NT2/D1 (cell line): ENCODE results near the gene POLR2M.

Source experiments
- DNase-seq: peaks from one replicate; pipeline ENCODE4 v3.0.0-alpha.2; 2011; ENCODE audit warnings: low read depth, low spot score
- H3K27me3 ChIP-seq: 2 replicates; pipeline ENCODE4 v1.6.0; 2011; ENCODE audit warnings: mild to moderate bottlenecking; ENCODE audit not compliant: insufficient read length, insufficient read depth
- H3K36me3 ChIP-seq: 2 replicates; pipeline ENCODE4 v1.6.1; 2011; ENCODE audit warnings: mild to moderate bottlenecking, low read length, mixed read lengths; ENCODE audit not compliant: insufficient read depth, insufficient read length
- H3K4me1 ChIP-seq: 2 replicates; pipeline ENCODE4 v1.5.1; 2011; ENCODE audit not compliant: insufficient read depth, insufficient read length
- H3K4me3 ChIP-seq: 2 replicates; pipeline ENCODE4 v1.5.1; 2011; ENCODE audit warnings: low read depth; ENCODE audit not compliant: insufficient read length
- H3K9ac ChIP-seq: 2 replicates; pipeline ENCODE4 v1.6.0; 2011; ENCODE audit warnings: low read depth; ENCODE audit not compliant: insufficient read length
- H3K9me3 ChIP-seq: 2 replicates; pipeline ENCODE4 v1.5.1; 2011; ENCODE audit warnings: mild to moderate bottlenecking, low read length; ENCODE audit not compliant: insufficient read depth
- SUZ12 ChIP-seq: IDR thresholded peaks from 2 replicates; pipeline ENCODE4 v1.6.1; 2011; ENCODE audit not compliant: insufficient read length, insufficient read depth; ENCODE audit errors: extremely low read depth
- YY1 ChIP-seq: IDR thresholded peaks from 2 replicates; pipeline ENCODE4 v1.6.1; 2011; ENCODE audit not compliant: insufficient read length, insufficient read depth
- ZNF274 ChIP-seq: IDR thresholded peaks from 2 replicates; pipeline ENCODE4 v1.6.1; 2011; ENCODE audit warnings: mild to moderate bottlenecking, low read depth, low read length

Gene POLR2M

DNA sequence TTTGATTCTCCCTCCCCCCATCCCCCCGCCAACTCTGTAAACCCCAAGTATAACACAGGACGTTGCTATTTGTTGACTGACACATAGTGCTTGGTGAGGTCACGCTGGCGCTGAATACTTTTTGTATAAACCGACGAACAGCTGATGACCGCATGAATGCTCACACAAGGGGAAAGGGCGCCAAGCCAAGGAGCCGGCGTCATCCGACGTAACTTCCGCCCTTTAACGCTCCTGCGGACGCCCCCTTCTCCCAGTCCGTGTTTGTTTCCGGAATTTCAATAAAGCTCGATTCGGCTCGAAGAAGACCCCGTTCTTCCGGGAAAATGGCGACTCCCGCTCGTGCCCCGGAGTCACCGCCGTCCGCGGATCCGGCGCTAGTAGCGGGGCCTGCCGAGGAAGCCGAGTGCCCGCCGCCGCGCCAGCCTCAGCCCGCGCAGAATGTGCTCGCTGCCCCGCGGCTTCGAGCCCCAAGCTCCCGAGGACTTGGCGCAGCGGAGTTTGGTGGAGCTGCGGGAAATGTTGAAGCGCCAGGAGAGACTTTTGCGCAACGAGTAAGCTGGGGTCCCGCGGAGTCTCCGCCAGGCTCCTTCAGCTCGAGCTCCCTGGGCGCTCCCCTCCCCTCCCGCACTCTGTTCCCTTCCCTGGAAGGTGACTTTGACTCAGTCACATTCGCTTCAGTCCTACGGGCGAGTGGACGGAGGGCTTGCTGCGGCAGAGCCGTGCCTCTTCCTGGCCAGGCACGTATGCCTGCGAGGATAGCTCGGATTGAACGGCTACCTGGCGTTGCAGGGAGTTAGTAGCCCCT, at the start of gene POLR2M:
Gene POLR2M, plus strand, starts transcription at position 310 of the 805 bp plus-strand sequence. Its CDS starts 129 bp downstream, at position 439.
- H3K9ac ChIP-seq, result peak within 1 kb of the TSS; percentile 99
- H3K27me3 ChIP-seq, result no peaks in the 10 kb centered on the region
- TF ChIP-seq YY1, result peak; percentile 80
- no peak for TF ChIP-seq ZNF274
- H3K4me3 ChIP-seq, result peak within 1 kb of the TSS; percentile 95
- DNase-seq, result peak; percentile 91
- H3K4me1 ChIP-seq, result no peaks in the 10 kb centered on the region
- no peaks in the 10 kb centered on the region for H3K9me3 ChIP-seq
- H3K36me3 ChIP-seq, result peaks cover 28% of the 10 kb centered on the region

DNA sequence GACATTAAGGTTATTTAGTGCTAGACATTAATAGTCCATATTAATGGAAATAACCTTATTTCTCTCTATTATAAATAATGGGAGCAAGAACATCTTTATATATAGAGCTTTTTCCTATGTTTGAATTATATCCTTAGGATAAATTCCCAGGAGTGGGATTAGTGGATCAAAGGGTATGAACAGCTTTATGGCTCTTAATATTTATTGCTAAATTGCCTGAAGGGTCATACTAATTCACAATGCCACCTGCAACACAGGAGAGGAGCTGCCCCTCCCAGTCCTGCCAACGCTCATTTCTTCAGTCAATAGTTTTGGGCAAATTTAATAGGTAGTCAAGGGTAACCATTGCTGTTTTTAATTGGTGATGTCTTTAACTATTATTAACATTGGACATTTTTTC, 48.9 kb upstream of the POLR2M start:
- Histone ChIP-seq H3K9me3 (no peaks in the 10 kb centered on the region), H3K9ac (no peak overlapping the region), H3K27me3 (no peaks in the 10 kb centered on the region), H3K4me1 (no peaks in the 10 kb centered on the region), H3K4me3 (no peak overlapping the region), H3K36me3 (no peaks in the 10 kb centered on the region)
- no peak for TF ChIP-seq YY1
- no peak for TF ChIP-seq ZNF274
- no peak for TF ChIP-seq SUZ12
- no peak for DNase-seq

DNA sequence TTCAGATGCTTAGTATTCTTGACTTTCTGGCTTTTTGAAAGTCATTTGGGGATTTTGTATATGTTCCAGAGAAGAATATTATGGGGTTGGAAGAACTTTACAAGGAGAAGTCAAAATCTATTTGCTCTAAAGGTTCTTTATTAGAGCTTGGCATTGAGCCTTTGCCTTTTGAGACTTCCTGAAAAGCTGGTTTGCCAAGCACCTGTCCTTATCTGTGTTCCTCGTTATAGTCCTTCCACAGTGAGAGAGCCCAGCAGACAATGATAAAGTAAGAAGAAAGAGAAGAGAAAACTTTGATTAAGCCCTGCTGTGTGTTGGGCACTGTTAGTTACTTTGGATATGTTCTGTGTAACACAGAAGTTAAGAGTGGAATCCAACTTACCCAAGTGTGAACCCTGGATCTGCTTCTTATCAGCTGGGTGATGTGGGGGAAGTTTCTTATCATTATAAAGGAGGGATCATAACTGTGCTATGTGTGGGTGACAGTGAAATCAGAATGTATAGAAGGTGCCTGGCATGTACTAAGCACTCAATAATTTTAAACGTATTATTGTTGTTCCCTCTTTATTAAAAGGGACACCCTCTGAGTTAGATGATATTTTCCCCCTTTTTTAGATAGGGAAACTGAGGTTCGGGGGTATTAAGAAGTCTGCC, 44.3 kb upstream of the POLR2M start:
- no peaks in the 10 kb centered on the region for H3K4me1 ChIP-seq
- no peak for TF ChIP-seq ZNF274
- TF ChIP-seq YY1, result no peak
- no peak for TF ChIP-seq SUZ12
- DNase-seq, result no peak
- H3K9me3 ChIP-seq, result no peaks in the 10 kb centered on the region
- no peaks in the 10 kb centered on the region for H3K27me3 ChIP-seq
- H3K36me3 ChIP-seq, result no peaks in the 10 kb centered on the region
- H3K4me3 ChIP-seq, result no peak overlapping the region
- H3K9ac ChIP-seq, result no peak overlapping the region

DNA sequence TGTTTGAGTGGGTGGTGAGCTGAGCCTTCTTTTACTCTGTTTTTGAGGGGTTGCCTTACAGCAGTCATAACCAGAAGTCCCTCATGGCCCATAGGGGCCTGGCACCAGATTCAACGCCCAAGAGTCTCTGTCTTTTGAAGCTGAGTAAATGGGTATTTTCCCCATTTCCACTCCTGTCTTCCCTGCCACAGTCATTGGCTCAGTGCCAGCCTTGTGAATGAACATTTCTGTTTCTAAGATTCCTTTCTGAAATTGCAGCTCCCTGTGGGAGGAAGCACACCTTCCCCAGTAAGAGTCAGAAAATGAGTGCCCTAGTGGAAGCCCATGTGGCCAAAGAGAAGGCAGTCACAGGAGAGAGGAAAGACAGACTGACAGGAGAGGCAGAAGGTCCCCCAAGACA, 43.7 kb upstream of the POLR2M start:
- DNase-seq, result no peak
- no peak for TF ChIP-seq YY1
- no peak for TF ChIP-seq SUZ12
- TF ChIP-seq ZNF274, result no peak
- no peaks in the 10 kb centered on the region for H3K36me3 ChIP-seq
- no peak overlapping the region for H3K4me3 ChIP-seq
- H3K27me3 ChIP-seq, result no peaks in the 10 kb centered on the region
- no peaks in the 10 kb centered on the region for H3K9me3 ChIP-seq
- no peaks in the 10 kb centered on the region for H3K4me1 ChIP-seq
- no peak overlapping the region for H3K9ac ChIP-seq

DNA sequence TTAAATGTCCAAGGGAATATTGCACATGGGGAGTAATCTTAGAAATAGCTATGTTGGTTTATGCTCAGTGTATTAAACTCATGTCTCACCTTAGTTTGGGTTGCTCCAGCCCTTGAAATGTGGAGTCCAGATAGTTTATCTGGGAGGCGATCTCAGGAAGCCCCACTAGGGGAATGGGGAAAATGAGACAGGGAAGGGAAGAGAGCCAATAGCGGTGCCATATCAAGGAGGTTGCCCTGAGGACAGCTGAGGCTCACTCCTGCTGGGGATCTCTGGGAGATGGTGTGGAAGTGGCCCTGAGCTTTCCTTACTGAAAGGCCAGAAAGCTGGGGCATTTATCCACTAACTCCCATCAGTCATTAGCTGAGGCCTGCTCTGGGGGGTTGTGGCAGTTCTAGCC, 43.3 kb upstream of the POLR2M start:
- no peak for DNase-seq
- H3K36me3 ChIP-seq, result no peaks in the 10 kb centered on the region
- no peaks in the 10 kb centered on the region for H3K27me3 ChIP-seq
- no peak overlapping the region for H3K4me3 ChIP-seq
- H3K4me1 ChIP-seq, result no peaks in the 10 kb centered on the region
- no peak for TF ChIP-seq SUZ12
- no peak overlapping the region for H3K9ac ChIP-seq
- H3K9me3 ChIP-seq, result no peaks in the 10 kb centered on the region

DNA sequence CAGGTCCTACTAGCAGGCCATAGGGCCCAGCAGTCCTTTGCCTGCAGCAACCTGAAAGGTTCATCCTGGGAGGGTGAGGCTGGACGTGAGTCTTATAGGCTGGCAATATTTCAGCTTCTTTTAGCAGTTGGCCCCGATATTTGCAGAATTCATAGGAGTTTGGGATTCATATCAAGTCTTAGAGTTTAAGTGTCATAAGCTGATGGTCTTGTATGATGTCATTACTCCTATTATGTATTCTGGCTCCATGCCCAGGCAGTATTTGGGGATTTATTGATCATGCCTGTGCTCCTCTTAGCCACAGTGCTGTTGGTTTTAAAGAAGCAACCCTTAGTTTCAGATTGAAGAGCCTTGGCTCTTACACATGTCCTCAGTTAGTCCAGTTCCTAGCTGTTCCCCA, 41.3 kb upstream of the POLR2M start:
- TF ChIP-seq YY1 (no peak), ZNF274 (no peak), SUZ12 (no peak)

DNA sequence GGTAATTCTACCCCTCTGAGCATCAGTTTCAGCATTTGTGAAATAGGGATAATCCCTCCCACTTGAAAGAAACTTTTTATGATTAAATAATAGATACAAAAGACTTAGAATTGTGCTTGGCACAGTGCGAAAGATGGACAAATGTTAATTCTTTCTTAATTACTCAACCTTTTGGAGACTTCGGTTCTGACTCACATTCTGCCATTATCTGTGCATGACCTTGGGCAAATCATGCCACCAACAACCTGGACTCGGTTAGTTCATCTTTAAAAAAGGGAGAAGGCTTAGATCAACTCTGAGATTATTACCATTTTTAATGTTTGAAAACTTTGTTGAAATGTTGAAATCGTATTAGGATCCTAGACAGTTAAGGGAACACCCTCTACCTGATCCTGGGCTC, 40.6 kb upstream of the POLR2M start:
- Histone ChIP-seq H3K4me3 (no peak overlapping the region), H3K36me3 (no peaks in the 10 kb centered on the region), H3K9ac (no peak overlapping the region), H3K27me3 (no peaks in the 10 kb centered on the region), H3K4me1 (no peaks in the 10 kb centered on the region), H3K9me3 (no peaks in the 10 kb centered on the region)
- TF ChIP-seq SUZ12 (no peak), YY1 (no peak), ZNF274 (no peak)
- no peak for DNase-seq

More for the DNA sequence above, 41.3 kb upstream of the POLR2M start:
- Histone ChIP-seq H3K4me3 (no peak overlapping the region), H3K9me3 (no peaks in the 10 kb centered on the region), H3K9ac (no peak overlapping the region), H3K4me1 (no peaks in the 10 kb centered on the region), H3K36me3 (no peaks in the 10 kb centered on the region), H3K27me3 (no peaks in the 10 kb centered on the region)
- no peak for DNase-seq
